WTC11 (cell line): ENCODE data around the gene SDC4.

Source experiments
- ATF3 ChIP-seq: sonication (generic); formaldehyde crosslinking; conservative IDR thresholded peaks from 2 replicates; pipeline ENCODE4 v1.8.1; 2022; ENCODE audit warnings: mild to moderate bottlenecking, missing genetic modification reagents
- CTCF ChIP-seq: fragments of 200-600 bp; IDR thresholded peaks from 2 replicates; pipeline ENCODE4 v1.8.0; 2022; ENCODE audit warnings: antibody characterized with exemption
- EMX1 ChIP-seq: fragments of 250-450 bp; sonication (Bioruptor Pico); IDR thresholded peaks from 2 replicates; pipeline ENCODE4 v1.8.0; 2021; ENCODE audit warnings: mild to moderate bottlenecking
- ETV6 ChIP-seq: sonication (generic); formaldehyde crosslinking; IDR thresholded peaks from 2 replicates; pipeline ENCODE4 v1.8.1; 2022; ENCODE audit warnings: mild to moderate bottlenecking, missing genetic modification reagents
- HMGXB4 ChIP-seq: sonication (generic); formaldehyde crosslinking; IDR thresholded peaks from 2 replicates; pipeline ENCODE4 v1.8.1; 2023; ENCODE audit warnings: mild to moderate bottlenecking, moderate library complexity, missing genetic modification reagents
- MAX ChIP-seq: sonication (generic); formaldehyde crosslinking; IDR thresholded peaks from 2 replicates; pipeline ENCODE4 v1.8.0; 2022; ENCODE audit warnings: mild to moderate bottlenecking, missing genetic modification reagents
- NFE2L1 ChIP-seq: sonication (generic); formaldehyde crosslinking; IDR thresholded peaks from 2 replicates; pipeline ENCODE4 v1.8.1; 2023; ENCODE audit warnings: missing genetic modification reagents
- NFYB ChIP-seq: sonication (generic); formaldehyde crosslinking; conservative IDR thresholded peaks from 2 replicates; pipeline ENCODE4 v1.8.0; 2022; ENCODE audit warnings: low read depth, missing genetic modification reagents
- NR2C2 ChIP-seq: sonication (generic); formaldehyde crosslinking; IDR thresholded peaks from 2 replicates; pipeline ENCODE4 v1.8.0; 2022; ENCODE audit warnings: mild to moderate bottlenecking, missing genetic modification reagents
- PREB ChIP-seq: sonication (generic); formaldehyde crosslinking; IDR thresholded peaks from 2 replicates; pipeline ENCODE4 v1.8.1; 2022; ENCODE audit warnings: mild to moderate bottlenecking, missing genetic modification reagents, moderate library complexity, borderline replicate concordance
- RELA ChIP-seq: sonication (generic); formaldehyde crosslinking; IDR thresholded peaks from 2 replicates; pipeline ENCODE4 v1.8.1; 2022; ENCODE audit warnings: missing genetic modification reagents, mild to moderate bottlenecking, borderline replicate concordance
- TEAD4 ChIP-seq: sonication (generic); formaldehyde crosslinking; IDR thresholded peaks from 2 replicates; pipeline ENCODE4 v1.8.0; 2022; ENCODE audit warnings: mild to moderate bottlenecking, missing genetic modification reagents
- ZNF232 ChIP-seq: sonication (generic); formaldehyde crosslinking; IDR thresholded peaks from 2 replicates; pipeline ENCODE4 v1.8.0; 2022; ENCODE audit warnings: mild to moderate bottlenecking, missing genetic modification reagents
- TF ChIP-seq, protein P1 (sequence below): sonication (generic); formaldehyde crosslinking; IDR thresholded peaks from 2 replicates; pipeline ENCODE4 v1.8.1; 2023; ENCODE audit warnings: mild to moderate bottlenecking, missing genetic modification reagents, moderate library complexity

- TF ChIP-seq ETV6 (no peak), NFYB (CRISPR knock-in tag) (no peak), CTCF (no peak), ZNF232 (CRISPR knock-in tag) (no peak), MAX (CRISPR knock-in tag) (no peak), HMGXB4 (CRISPR knock-in tag) (no peak), ATF3 (CRISPR knock-in tag) (no peak), RELA (CRISPR knock-in tag) (no peak), EMX1 (no peak), NFE2L1 (no peak), TEAD4 (CRISPR knock-in tag) (no peak), PREB (CRISPR knock-in tag) (no peak), NR2C2 (CRISPR knock-in tag) (no peak)
- TF ChIP-seq, protein P1, sequence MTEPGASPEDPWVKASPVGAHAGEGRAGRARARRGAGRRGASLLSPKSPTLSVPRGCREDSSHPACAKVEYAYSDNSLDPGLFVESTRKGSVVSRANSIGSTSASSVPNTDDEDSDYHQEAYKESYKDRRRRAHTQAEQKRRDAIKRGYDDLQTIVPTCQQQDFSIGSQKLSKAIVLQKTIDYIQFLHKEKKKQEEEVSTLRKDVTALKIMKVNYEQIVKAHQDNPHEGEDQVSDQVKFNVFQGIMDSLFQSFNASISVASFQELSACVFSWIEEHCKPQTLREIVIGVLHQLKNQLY (CRISPR knock-in tag): no peak
Measured at GRCh38 chr20:45370571-45371160, 22.4 kb upstream of the SDC4 start.
